GM23248 (cell line): ENCODE measurements around the gene SULF2. TPM values are rescaled to one million over a fixed set of nuclear protein-coding genes. Genes with fewer than 3 reads are reported as not detected.
"Not testable (repeated sequence)": the region's sequence is repeated elsewhere in the genome, so short reads cannot be mapped to it uniquely, and the experiment has no call there.

Experiments used
- DNase-seq: peaks from one replicate; pipeline ENCODE4 v3.0.0-alpha.2; 2015
- H2AFZ ChIP-seq: fragments of 200-600 bp; sonication (generic); 2 replicates; pipeline ENCODE4 v1.6.1; 2016; ENCODE audit warnings: antibody characterized with exemption
- H3F3A ChIP-seq: fragments of 200-600 bp; sonication (generic); 2 replicates; pipeline ENCODE4 v1.6.1; 2016; ENCODE audit warnings: mild to moderate bottlenecking, antibody characterized with exemption, mixed run types; ENCODE audit not compliant: insufficient read depth
- H3K27ac ChIP-seq: fragments of 200-600 bp; sonication (generic); 2 replicates; pipeline ENCODE4 v1.5.1; 2016; ENCODE audit warnings: mild to moderate bottlenecking
- H3K27me3 ChIP-seq: fragments of 200-600 bp; sonication (generic); replicated peaks from 2 replicates; pipeline ENCODE4 v1.6.1; 2016; ENCODE audit warnings: mild to moderate bottlenecking; ENCODE audit not compliant: insufficient read depth
- H3K36me3 ChIP-seq: fragments of 200-600 bp; sonication (generic); 2 replicates; pipeline ENCODE4 v1.6.1; 2016; ENCODE audit warnings: low read depth, mild to moderate bottlenecking
- H3K4me1 ChIP-seq: fragments of 200-600 bp; sonication (generic); 2 replicates; pipeline ENCODE4 v1.6.1; 2016; ENCODE audit warnings: mild to moderate bottlenecking; ENCODE audit not compliant: insufficient read depth
- H3K4me2 ChIP-seq: fragments of 200-600 bp; sonication (generic); one replicate; pipeline ENCODE4 v1.6.1; 2016; ENCODE audit warnings: mild to moderate bottlenecking; ENCODE audit not compliant: unreplicated experiment
- H3K4me3 ChIP-seq: fragments of 200-600 bp; sonication (generic); 2 replicates; pipeline ENCODE4 v1.5.1; 2016; ENCODE audit warnings: mild to moderate bottlenecking
- H3K79me2 ChIP-seq: fragments of 200-600 bp; sonication (generic); 2 replicates; pipeline ENCODE4 v1.6.1; 2016; ENCODE audit warnings: mild to moderate bottlenecking; ENCODE audit not compliant: insufficient read depth
- H3K9ac ChIP-seq: fragments of 200-600 bp; sonication (generic); 2 replicates; pipeline ENCODE4 v1.6.1; 2016; ENCODE audit warnings: mild to moderate bottlenecking
- H3K9me2 ChIP-seq: fragments of 200-600 bp; sonication (generic); 2 replicates; pipeline ENCODE4 v1.6.1; 2016; ENCODE audit warnings: mixed run types, mild to moderate bottlenecking, moderate library complexity; ENCODE audit not compliant: insufficient read depth
- H3K9me3 ChIP-seq: fragments of 200-600 bp; sonication (generic); one replicate; pipeline ENCODE4 v1.6.1; 2017; ENCODE audit warnings: low read depth
- H4K20me1 ChIP-seq: fragments of 200-600 bp; sonication (generic); 2 replicates; pipeline ENCODE4 v1.6.0; 2016; ENCODE audit not compliant: insufficient read depth
- EZH2 ChIP-seq: fragments of 200-600 bp; sonication (generic); IDR thresholded peaks from 2 replicates; pipeline ENCODE4 v1.6.1; 2018; ENCODE audit warnings: antibody characterized with exemption, mild to moderate bottlenecking; ENCODE audit not compliant: insufficient read depth, poor library complexity, severe bottlenecking
- EZH2phosphoT487 ChIP-seq: fragments of 200-600 bp; sonication (generic); IDR thresholded peaks from 2 replicates; pipeline ENCODE4 v1.6.1; 2018; ENCODE audit warnings: antibody characterized with exemption, moderate library complexity, mild to moderate bottlenecking, low read depth; ENCODE audit not compliant: insufficient read depth
- WGBS, 2 experiments: methylation state at CpG; one replicate each; pipeline ENCODE4 v1.1.6; 2015 to 2017; ENCODE audit warnings: low lambda C conversion rate in 2 of 2, low coverage in 1 of 2; ENCODE audit errors: missing lambda C conversion rate in 2 of 2; 5-methylcytosine and 5-hydroxymethylcytosine counted together
- in situ Hi-C: fragments of 300-500 bp; cut with MboI; formaldehyde crosslinking; loops from 2 replicates; pipeline ENCODE4 v1.15.0; 2020
- polyA plus RNA-seq: library from polyadenylated mRNA; unstranded; fragments of >200 nt; fragmentation: Nextera tagmentation; extraction: Ambion mirVana; gene quantifications from 2 replicates; pipeline ENCODE4 v1.2.1, GENCODE V29; 2016
- total RNA-seq: library from RNA; depleted of rRNA; stranded (reverse); fragments of >200 nt; shearing (Covaris generic); gene quantifications from 2 replicates; pipeline ENCODE4 v1.2.3, GENCODE V29; 2014

The SULF2 gene
- total and polyA plus RNA-seq, 2 experiments from 2014 or later = 2.0 to 5.6 TPM

DNA sequence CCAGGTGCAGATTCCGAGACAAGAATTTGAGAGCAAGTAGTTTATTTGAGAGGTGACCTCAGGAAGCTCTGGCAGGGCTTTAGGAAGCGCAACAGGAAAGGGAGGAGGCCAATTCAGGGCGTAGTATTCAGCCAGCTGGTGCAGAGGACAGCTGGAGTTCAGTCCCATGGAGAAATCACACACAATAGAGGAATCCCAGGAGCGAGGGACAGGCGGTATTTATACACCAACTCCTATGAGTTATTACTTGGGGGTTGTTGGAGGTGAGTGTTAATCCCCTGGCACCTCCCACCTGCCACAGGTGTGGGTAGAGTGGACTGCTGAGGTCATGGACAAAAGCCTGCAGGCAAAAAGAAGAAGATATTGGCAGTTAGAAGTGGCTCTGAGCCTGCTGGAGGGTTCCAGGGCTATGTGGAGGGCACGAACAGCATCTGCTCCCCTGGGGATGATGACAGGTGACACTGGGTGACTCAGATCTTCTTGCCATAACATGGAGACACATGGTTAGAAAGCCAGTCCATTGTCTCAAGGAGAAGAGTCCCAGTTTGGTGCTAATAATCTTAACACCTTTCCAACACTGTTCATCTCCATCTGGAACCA lies 13.9 kb upstream of the SULF2 start:
- no peaks in the 10 kb centered on the region for H4K20me1 ChIP-seq
- no peaks in the 10 kb centered on the region for H3F3A ChIP-seq
- H3K9me3 ChIP-seq = no peaks in the 10 kb centered on the region
- no peak overlapping the region for H3K27ac ChIP-seq
- no peaks in the 10 kb centered on the region for H3K4me1 ChIP-seq
- H3K36me3 ChIP-seq = no peaks in the 10 kb centered on the region
- H3K4me3 ChIP-seq = no peak overlapping the region
- H3K4me2 ChIP-seq = no peak overlapping the region
- no peaks in the 10 kb centered on the region for H3K79me2 ChIP-seq
- no peak overlapping the region for H2AFZ ChIP-seq
- DNase-seq = no peak
- H3K27me3 ChIP-seq = no peaks in the 10 kb centered on the region; the same call in 1 of the 2 replicates
- in situ Hi-C loops = no loop called here
- H3K9ac ChIP-seq = no peak overlapping the region
- TF ChIP-seq EZH2phosphoT487 = no peak
- no peak for TF ChIP-seq EZH2
- H3K9me2 ChIP-seq = no peaks in the 10 kb centered on the region
- 8 to 17% methylated on average over 6 of the region's 6 CpGs for WGBS, 2 experiments

GRCh38 chr20:47796971-47797370 lies 11.7 kb upstream of the SULF2 start:
- in situ Hi-C loops = no loop called here
- TF ChIP-seq EZH2 (no peak), EZH2phosphoT487 (no peak)
- H3K27ac ChIP-seq = no peak overlapping the region
- no peaks in the 10 kb centered on the region for H3K9me3 ChIP-seq
- no peaks in the 10 kb centered on the region; the same call in 1 of the 2 replicates for H3K27me3 ChIP-seq
- H3K4me1 ChIP-seq = no peaks in the 10 kb centered on the region
- no peaks in the 10 kb centered on the region for H3K9me2 ChIP-seq
- no peak overlapping the region for H3K4me2 ChIP-seq
- DNase-seq = no peak
- no peak overlapping the region for H3K4me3 ChIP-seq
- no peaks in the 10 kb centered on the region for H3K36me3 ChIP-seq
- H3F3A ChIP-seq = no peaks in the 10 kb centered on the region
- no peaks in the 10 kb centered on the region for H3K79me2 ChIP-seq
- no peaks in the 10 kb centered on the region for H4K20me1 ChIP-seq
- no peak overlapping the region for H2AFZ ChIP-seq
- WGBS, 2 experiments = 86 to 92% methylated on average over 9 of the region's 9 CpGs
- no peak overlapping the region for H3K9ac ChIP-seq

DNA sequence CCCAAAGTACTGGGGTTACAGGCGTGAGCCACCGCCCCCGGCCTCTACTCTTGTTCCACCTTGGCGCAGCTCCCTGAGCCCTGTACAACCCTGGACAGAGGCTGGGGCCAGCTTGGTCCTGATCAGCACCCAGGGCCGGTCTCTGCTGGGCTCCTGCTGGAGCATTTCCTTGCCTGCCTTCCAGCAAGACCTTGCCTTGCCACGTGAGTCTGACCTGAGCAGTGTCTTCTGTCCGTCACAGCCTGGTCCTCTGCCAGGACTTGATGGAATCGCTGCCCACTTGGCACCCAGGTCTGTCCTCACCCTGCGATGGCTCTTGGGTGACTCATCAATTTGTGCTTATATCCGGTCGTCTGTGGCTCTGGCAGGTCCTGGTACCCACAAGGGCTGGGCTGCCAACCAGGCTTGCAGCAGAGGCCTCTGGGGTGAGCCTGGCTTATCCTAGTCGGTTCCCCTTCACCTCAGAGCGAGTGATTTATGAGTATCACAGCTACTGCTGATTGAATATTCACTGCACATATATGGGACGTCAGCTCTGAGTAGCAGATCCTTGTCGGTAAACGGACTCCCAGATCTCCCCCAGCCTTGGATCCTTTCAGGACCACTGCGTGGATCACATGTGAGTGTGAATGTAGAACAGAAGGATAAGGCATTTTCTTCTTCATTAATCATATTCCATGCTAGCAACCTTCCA lies 10.1 kb upstream of the SULF2 start:
- no peaks in the 10 kb centered on the region for H3K27me3 ChIP-seq
- no peaks in the 10 kb centered on the region for H4K20me1 ChIP-seq
- no peak overlapping the region for H2AFZ ChIP-seq
- peaks cover 4% of the 10 kb centered on the region for H3K4me1 ChIP-seq
- no peak overlapping the region for H3K27ac ChIP-seq
- H3K9ac ChIP-seq = no peak overlapping the region
- TF ChIP-seq EZH2 (no peak), EZH2phosphoT487 (no peak)
- H3K4me2 ChIP-seq = no peak overlapping the region
- 56 to 63% methylated on average over 17 of the region's 17 CpGs for WGBS, 2 experiments
- H3F3A ChIP-seq = peaks cover 15% of the 10 kb centered on the region
- in situ Hi-C loops = no loop called here
- no peaks in the 10 kb centered on the region for H3K79me2 ChIP-seq
- no peaks in the 10 kb centered on the region for H3K9me2 ChIP-seq
- H3K36me3 ChIP-seq = no peaks in the 10 kb centered on the region
- no peaks in the 10 kb centered on the region for H3K9me3 ChIP-seq
- H3K4me3 ChIP-seq = no peak overlapping the region
- no peak for DNase-seq

- H3K9me2 ChIP-seq, H3K4me3 ChIP-seq, H3K9me3 ChIP-seq, H3K79me2 ChIP-seq, in situ Hi-C loops, DNase-seq, H3K4me1 ChIP-seq, H4K20me1 ChIP-seq, H3K4me2 ChIP-seq, H3K27ac ChIP-seq, H3K9ac ChIP-seq, H2AFZ ChIP-seq, H3K36me3 ChIP-seq, H3K27me3 ChIP-seq: not testable (repeated sequence)
- 90 to 95% methylated on average over 6 of the region's 6 CpGs for WGBS, 2 experiments
- H3F3A ChIP-seq = peaks cover 16% of the 10 kb centered on the region
These were observed 9.0 kb upstream of the SULF2 start for GRCh38 chr20:47794264-47794663.
